ENCODE measurements around the gene OR4D1. TPM values are rescaled to one million over a fixed set of nuclear protein-coding genes. Genes with fewer than 3 reads are reported as not detected.

Gene OR4D1
- total and polyA plus RNA-seq, 2 of the 4 experiments (the other 2 are of a cell fraction): not detected

- Histone ChIP-seq H4K91ac (ENCODE audit: insufficient read depth, low read depth, low read length) (no peak overlapping the region), H3K4me3 (ENCODE audit: insufficient read depth, low read depth, low read length) (no peak overlapping the region), H3K27ac (ENCODE audit: insufficient read depth, low read length) (no peak overlapping the region), H2BK20ac (ENCODE audit: low read depth, low read length) (no peak overlapping the region), H3K56ac (ENCODE audit: extremely low read depth, insufficient read depth, low read length) (no peak overlapping the region), H3K4me2 (ENCODE audit: low read depth, low read length) (no peak overlapping the region), H3K79me1 (ENCODE audit: low read depth in 1 of 2, low read length in 2 of 2) (no peaks in the 10 kb centered on the region), H2BK5ac (ENCODE audit: low read depth, low read length, poor library complexity, severe bottlenecking) (no peak overlapping the region), H3K9ac (ENCODE audit: low read depth, low read length) (no peak overlapping the region), H3K4me1 (ENCODE audit: control insufficient read depth, insufficient read depth, low read length) (peaks cover 2% of the 10 kb centered on the region; the same call in 1 of the 2 replicates), H3K18ac (ENCODE audit: low read depth, low read length) (no peak overlapping the region), H3K9me3 (ENCODE audit: control insufficient read depth, insufficient read depth, low read length) (no peaks in the 10 kb centered on the region), H2AK9ac (replicated peaks; ENCODE audit: low read depth, low read length, poor library complexity) (no peak overlapping the region), H4K5ac (ENCODE audit: low read depth, low read length) (no peak overlapping the region), H3K9me1 (ENCODE audit: insufficient read depth, low read length) (no peaks in the 10 kb centered on the region), H4K8ac (ENCODE audit: low read depth in 2 of 2, low read length in 2 of 2) (no peak overlapping the region), H2AK5ac (ENCODE audit: low read depth, low read length) (no peak overlapping the region), H4K20me1 (ENCODE audit: insufficient read depth, low read length) (no peaks in the 10 kb centered on the region), H3K36me3 (ENCODE audit: control insufficient read depth, insufficient read depth, low read length) (no peaks in the 10 kb centered on the region), H3K23ac (ENCODE audit: low read depth, low read length) (no peak overlapping the region), H2BK15ac (ENCODE audit: low read depth, low read length) (no peak overlapping the region), H3K14ac (replicated peaks; ENCODE audit: low read depth, low read length) (no peak overlapping the region), H3K4ac (ENCODE audit: low read depth, low read length) (no peak overlapping the region), H2AFZ (replicated peaks; ENCODE audit: low read length, poor library complexity) (no peak overlapping the region), H2BK120ac (ENCODE audit: low read depth, low read length) (no peak overlapping the region), H3K27me3 (ENCODE audit: control insufficient read depth, insufficient read depth, low read length) (peaks cover 15% of the 10 kb centered on the region)
- TF ChIP-seq RCOR1 (IDR thresholded peaks at IDR 0.05; ENCODE audit: insufficient replicate concordance, low read length): no peak
- no peak for TF ChIP-seq FOS (IDR thresholded peaks at IDR 0.05; ENCODE audit: low read depth, low read length)
- no peak for TF ChIP-seq SMC3 (IDR thresholded peaks at IDR 0.05; ENCODE audit: low read depth, low read length)
- TF ChIP-seq, protein P1, sequence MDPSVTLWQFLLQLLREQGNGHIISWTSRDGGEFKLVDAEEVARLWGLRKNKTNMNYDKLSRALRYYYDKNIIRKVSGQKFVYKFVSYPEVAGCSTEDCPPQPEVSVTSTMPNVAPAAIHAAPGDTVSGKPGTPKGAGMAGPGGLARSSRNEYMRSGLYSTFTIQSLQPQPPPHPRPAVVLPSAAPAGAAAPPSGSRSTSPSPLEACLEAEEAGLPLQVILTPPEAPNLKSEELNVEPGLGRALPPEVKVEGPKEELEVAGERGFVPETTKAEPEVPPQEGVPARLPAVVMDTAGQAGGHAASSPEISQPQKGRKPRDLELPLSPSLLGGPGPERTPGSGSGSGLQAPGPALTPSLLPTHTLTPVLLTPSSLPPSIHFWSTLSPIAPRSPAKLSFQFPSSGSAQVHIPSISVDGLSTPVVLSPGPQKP (IDR thresholded peaks at IDR 0.05; ENCODE audit: borderline replicate concordance, low read depth, low read length): no peak
- no peak for TF ChIP-seq NFE2L2 (IDR thresholded peaks at IDR 0.05; ENCODE audit: low read depth, low read length)
- TF ChIP-seq MXI1 (IDR thresholded peaks at IDR 0.05; ENCODE audit: borderline replicate concordance, low read depth, low read length): no peak
- in situ Hi-C loops (cut with MboI; ENCODE audit: low sequenced_read_pairs): no loop called here
- WGBS, 2 experiments (ENCODE audit: extremely low coverage in 2 of 2, insufficient read length in 1 of 2): no CpG with 5 or more reads among the region's 3 CpGs
- intact Hi-C loops (cut with micrococcal nuclease): no loop called here
- dilution Hi-C loops (cut with HindIII; ENCODE audit: low sequenced_read_pairs, unreplicated experiment): no loop called here
- ATAC-seq (ENCODE audit: low read depth) (no peak), DNase-seq (no peak)
- CTCF ChIA-PET: no interaction called here
- BruUV-seq (replicated peaks): no TSS peak
- POLR2A ChIA-PET (ENCODE audit: unreplicated experiment): no interaction called here
Observed at GRCh38 chr17:58161566-58161965, 13.4 kb downstream of the OR4D1 start.

Data from IMR-90 (cell line).